Skeletal muscle satellite cell (primary cell): Measurements from ENCODE around the gene NECTIN1. TPM values are rescaled to one million over a fixed set of nuclear protein-coding genes. Genes with fewer than 3 reads are reported as not detected.

Experiments
- H3K27me3 ChIP-seq: 2 replicates; pipeline ENCODE4 v1.7.0; 2013; ENCODE audit warnings: low read length; ENCODE audit not compliant: control insufficient read depth, insufficient read depth
- H3K36me3 ChIP-seq: 2 replicates; pipeline ENCODE4 v1.7.0; 2013; ENCODE audit warnings: mild to moderate bottlenecking, control low read depth, low read length; ENCODE audit not compliant: insufficient read depth
- H3K4me1 ChIP-seq: 2 replicates; pipeline ENCODE4 v1.7.0; 2013; ENCODE audit warnings: low read length; ENCODE audit not compliant: control insufficient read depth, insufficient read depth
- H3K4me2 ChIP-seq: 2 replicates; pipeline ENCODE4 v1.7.0; 2013; ENCODE audit warnings: mild to moderate bottlenecking, low read length
- H3K4me3 ChIP-seq: 2 replicates; pipeline ENCODE4 v1.7.0; 2013; ENCODE audit warnings: low read length
- H3K9ac ChIP-seq: 2 replicates; pipeline ENCODE4 v1.7.0; 2013; ENCODE audit warnings: mild to moderate bottlenecking, low read depth, low read length, moderate library complexity
- H3K9me3 ChIP-seq: replicated peaks from 2 replicates; pipeline ENCODE4 v1.7.0; 2013; ENCODE audit warnings: mild to moderate bottlenecking, control low read depth, low read length
- small RNA-seq: library from RNA; depleted of rRNA; stranded (forward); fragments of <200 nt; gene quantifications from one replicate; pipeline ENCODE3, GENCODE V24; 2012

Gene NECTIN1

DNA sequence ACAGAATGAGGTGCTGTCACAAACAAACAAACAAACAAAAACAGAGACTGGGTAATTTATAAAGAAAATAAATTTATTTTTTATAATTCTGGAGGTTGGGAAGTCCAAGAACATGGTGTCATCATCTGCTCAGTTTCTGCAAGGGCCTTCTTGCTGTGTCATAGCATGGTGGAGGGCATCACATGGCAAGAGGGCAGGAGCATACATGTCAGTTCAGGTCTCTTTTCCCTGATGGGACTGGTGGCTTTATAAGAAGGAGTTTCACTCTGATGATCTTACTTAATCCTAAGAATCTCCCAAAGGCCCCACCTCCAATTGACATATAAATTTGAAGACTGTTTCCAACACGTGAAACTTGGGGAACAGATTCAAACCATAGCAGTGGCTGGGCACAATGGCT is 135.7 kb downstream of the NECTIN1 start:
- Histone ChIP-seq H3K36me3 (no peaks in the 10 kb centered on the region), H3K9ac (no peak overlapping the region), H3K27me3 (peaks cover 4% of the 10 kb centered on the region), H3K4me2 (no peak overlapping the region), H3K4me3 (no peak overlapping the region), H3K9me3 (no peaks in the 10 kb centered on the region), H3K4me1 (peaks cover 24% of the 10 kb centered on the region)

- no peak overlapping the region for H3K4me2 ChIP-seq
- H3K36me3 ChIP-seq, result no peaks in the 10 kb centered on the region
- no peak overlapping the region for H3K9ac ChIP-seq
- peaks cover 17% of the 10 kb centered on the region for H3K4me1 ChIP-seq
- peaks cover 4% of the 10 kb centered on the region for H3K27me3 ChIP-seq
- no peak overlapping the region for H3K4me3 ChIP-seq
- no peaks in the 10 kb centered on the region for H3K9me3 ChIP-seq
Observed at GRCh38 chr11:119592642-119593041, 136.4 kb downstream of the NECTIN1 start.

DNA sequence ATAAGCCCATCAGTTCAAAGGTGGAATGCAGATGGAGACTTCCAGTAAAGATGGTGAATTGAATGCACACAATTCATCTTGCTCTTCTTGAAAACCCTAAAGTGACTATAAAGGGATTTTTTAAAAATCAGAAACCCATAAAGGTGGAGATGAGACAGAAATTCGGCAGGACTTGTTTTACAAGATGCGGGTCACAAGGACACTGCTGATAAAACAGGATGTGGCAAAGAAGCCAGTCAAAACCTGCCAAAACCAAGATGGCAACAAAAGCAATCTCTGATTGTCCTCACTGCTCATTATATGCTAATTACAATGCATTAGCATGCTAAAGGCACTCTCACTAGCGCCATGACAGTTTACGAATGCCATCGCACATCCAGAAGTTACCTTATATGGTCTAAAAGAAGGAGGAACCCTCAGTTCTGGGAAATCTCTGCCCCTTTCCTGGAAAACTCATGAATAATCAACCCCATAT is 137.1 kb downstream of the NECTIN1 start:
- no peaks in the 10 kb centered on the region for H3K36me3 ChIP-seq
- no peak overlapping the region for H3K4me3 ChIP-seq
- H3K9ac ChIP-seq, result no peak overlapping the region
- H3K27me3 ChIP-seq, result peaks cover 4% of the 10 kb centered on the region
- no peaks in the 10 kb centered on the region for H3K9me3 ChIP-seq
- H3K4me1 ChIP-seq, result peaks cover 17% of the 10 kb centered on the region
- no peak overlapping the region for H3K4me2 ChIP-seq

GRCh38 chr11:119590651-119591351 is 138.2 kb downstream of the NECTIN1 start:
- peaks cover 9% of the 10 kb centered on the region for H3K27me3 ChIP-seq
- H3K9ac ChIP-seq, result no peak overlapping the region
- no peaks in the 10 kb centered on the region for H3K9me3 ChIP-seq
- H3K4me2 ChIP-seq, result no peak overlapping the region
- no peak overlapping the region for H3K4me3 ChIP-seq
- no peaks in the 10 kb centered on the region for H3K36me3 ChIP-seq
- peaks cover 17% of the 10 kb centered on the region for H3K4me1 ChIP-seq

DNA sequence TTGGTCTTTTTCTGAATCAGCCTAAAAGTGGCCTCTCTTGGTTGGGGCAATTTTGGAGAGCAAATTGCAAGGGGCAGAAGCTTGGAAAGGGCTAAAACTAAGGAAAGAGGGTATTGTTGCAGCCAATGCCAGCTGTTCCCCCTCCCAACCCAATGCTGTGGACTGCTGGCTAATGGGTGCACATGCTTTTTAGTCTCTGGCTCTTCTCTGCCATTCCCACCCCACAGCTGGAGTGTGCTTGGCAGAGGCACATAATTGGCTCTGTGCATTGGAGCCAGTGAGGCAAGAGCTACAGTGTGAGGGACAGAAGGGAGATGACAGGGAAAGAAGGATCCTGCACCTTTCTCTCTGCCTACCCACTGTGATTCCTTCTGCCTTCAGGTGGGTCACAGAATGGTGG is 140.0 kb downstream of the NECTIN1 start:
- peaks cover 13% of the 10 kb centered on the region for H3K4me1 ChIP-seq
- H3K9ac ChIP-seq, result no peak overlapping the region
- no peak overlapping the region for H3K4me3 ChIP-seq
- H3K36me3 ChIP-seq, result no peaks in the 10 kb centered on the region
- H3K9me3 ChIP-seq, result no peaks in the 10 kb centered on the region
- peaks cover 23% of the 10 kb centered on the region for H3K27me3 ChIP-seq
- no peak overlapping the region for H3K4me2 ChIP-seq

Small RNA genes lying within 50 kb of the gene (small RNA-seq; reads per million reads assigned to genes)
- gene RNU6-1123P, result not detected
